ENCODE data around the gene IMPACT.

The IMPACT gene

GRCh38 chr18:24436939-24437338 is 10.5 kb downstream of the IMPACT start:
- no peak for TF ChIP-seq ZFX (IDR thresholded peaks at IDR 0.05; ENCODE audit: borderline replicate concordance)
- no peak for TF ChIP-seq CTCF (IDR thresholded peaks at IDR 0.05)
- H3K27ac ChIP-seq: no peak overlapping the region

- H3K27ac ChIP-seq: no peak overlapping the region
- TF ChIP-seq ZFX (IDR thresholded peaks at IDR 0.05; ENCODE audit: borderline replicate concordance) (no peak), CTCF (IDR thresholded peaks at IDR 0.05) (no peak)
These were observed 17.4 kb downstream of the IMPACT start for GRCh38 chr18:24443870-24444269.

GRCh38 chr18:24446453-24446852 is 20.0 kb downstream of the IMPACT start:
- no peak overlapping the region for H3K27ac ChIP-seq
- TF ChIP-seq CTCF (IDR thresholded peaks at IDR 0.05): no peak
- TF ChIP-seq ZFX (IDR thresholded peaks at IDR 0.05; ENCODE audit: borderline replicate concordance): no peak

GRCh38 chr18:24446953-24447538 is 20.6 kb downstream of the IMPACT start:
- H3K27ac ChIP-seq: no peak overlapping the region
- TF ChIP-seq ZFX (IDR thresholded peaks at IDR 0.05; ENCODE audit: borderline replicate concordance) (no peak), CTCF (IDR thresholded peaks at IDR 0.05) (peak; percentile 52)

- TF ChIP-seq ZFX (IDR thresholded peaks at IDR 0.05; ENCODE audit: borderline replicate concordance) (no peak), CTCF (IDR thresholded peaks at IDR 0.05) (no peak)
- H3K27ac ChIP-seq: no peak overlapping the region
These were observed 21.5 kb downstream of the IMPACT start for GRCh38 chr18:24447961-24448360.

- no peak for TF ChIP-seq CTCF (IDR thresholded peaks at IDR 0.05)
These were observed 30.1 kb downstream of the IMPACT start for GRCh38 chr18:24456549-24456948.

GRCh38 chr18:24459772-24460171 is 33.3 kb downstream of the IMPACT start:
- TF ChIP-seq ZFX (IDR thresholded peaks at IDR 0.05; ENCODE audit: borderline replicate concordance) (no peak), CTCF (IDR thresholded peaks at IDR 0.05) (no peak)
- H3K27ac ChIP-seq: no peak overlapping the region

More at GRCh38 chr18:24456549-24456948, 30.1 kb downstream of the IMPACT start:
- H3K27ac ChIP-seq: no peak overlapping the region

Measured in 22Rv1 (cell line).